Measurements from ENCODE around the gene ATOH8.

ATOH8 gene

GRCh38 chr2:85728883-85729824, 24.6 kb upstream of the ATOH8 start:
- Histone ChIP-seq H3K79me2 (ENCODE audit: control insufficient read depth, low read length) (no peaks in the 10 kb centered on the region), H3F3A (ENCODE audit: control insufficient read depth, insufficient read depth) (no peaks in the 10 kb centered on the region), H3K36me3 (ENCODE audit: control insufficient read depth, low read length) (no peaks in the 10 kb centered on the region), H3K4me3 (ENCODE audit: low read length) (no peak overlapping the region), H3K27ac (ENCODE audit: low read depth, low read length) (no peak overlapping the region), H4K20me1 (ENCODE audit: control insufficient read depth, insufficient read depth, low read depth, low read length) (no peaks in the 10 kb centered on the region), H3K4me2 (ENCODE audit: low read length) (no peak overlapping the region), H3K9me3 (ENCODE audit: control insufficient read depth, insufficient read depth, low read length) (no peaks in the 10 kb centered on the region), H3K9me2 (replicated peaks; ENCODE audit: control insufficient read depth, low read length) (no peaks in the 10 kb centered on the region), H3K27me3 (ENCODE audit: control insufficient read depth, low read length) (peaks cover 13% of the 10 kb centered on the region), H3K4me1 (ENCODE audit: control insufficient read depth, low read length) (no peaks in the 10 kb centered on the region)
- TF ChIP-seq EZH2phosphoT487 (IDR thresholded peaks at IDR 0.05; ENCODE audit: borderline replicate concordance, low read length) (no peak), CTCF (IDR thresholded peaks at IDR 0.05; ENCODE audit: low read depth, low read length, poor library complexity, severe bottlenecking) (peak; percentile 93)

- TF ChIP-seq EZH2phosphoT487 (IDR thresholded peaks at IDR 0.05; ENCODE audit: borderline replicate concordance, low read length): no peak
- TF ChIP-seq CTCF (IDR thresholded peaks at IDR 0.05; ENCODE audit: low read depth, low read length, poor library complexity, severe bottlenecking): no peak
- H3K4me3 ChIP-seq (ENCODE audit: low read length): no peak overlapping the region
These were observed 23.8 kb upstream of the ATOH8 start for GRCh38 chr2:85729825-85730510.

GRCh38 chr2:85730686-85731230, 23.0 kb upstream of the ATOH8 start:
- no peaks in the 10 kb centered on the region for H3K9me2 ChIP-seq (replicated peaks; ENCODE audit: control insufficient read depth, low read length)
- peaks cover 7% of the 10 kb centered on the region; the same call in 1 of the 2 replicates for H3K27me3 ChIP-seq (ENCODE audit: control insufficient read depth, low read length)
- no peaks in the 10 kb centered on the region for H3K36me3 ChIP-seq (ENCODE audit: control insufficient read depth, low read length)
- H3K9me3 ChIP-seq (ENCODE audit: control insufficient read depth, insufficient read depth, low read length): no peaks in the 10 kb centered on the region
- no peak overlapping the region for H3K27ac ChIP-seq (ENCODE audit: low read depth, low read length)
- no peaks in the 10 kb centered on the region for H3F3A ChIP-seq (ENCODE audit: control insufficient read depth, insufficient read depth)
- H3K4me1 ChIP-seq (ENCODE audit: control insufficient read depth, low read length): no peaks in the 10 kb centered on the region
- H3K79me2 ChIP-seq (ENCODE audit: control insufficient read depth, low read length): no peaks in the 10 kb centered on the region
- H4K20me1 ChIP-seq (ENCODE audit: control insufficient read depth, insufficient read depth, low read depth, low read length): no peaks in the 10 kb centered on the region
- TF ChIP-seq CTCF (IDR thresholded peaks at IDR 0.05; ENCODE audit: low read depth, low read length, poor library complexity, severe bottlenecking): no peak
- TF ChIP-seq EZH2phosphoT487 (IDR thresholded peaks at IDR 0.05; ENCODE audit: borderline replicate concordance, low read length): no peak
- H3K4me3 ChIP-seq (ENCODE audit: low read length): no peak overlapping the region
- no peak overlapping the region for H3K4me2 ChIP-seq (ENCODE audit: low read length)

More at GRCh38 chr2:85729825-85730510, 23.8 kb upstream of the ATOH8 start:
- no peak overlapping the region for H3K4me2 ChIP-seq (ENCODE audit: low read length)
- H3K27ac ChIP-seq (ENCODE audit: low read depth, low read length): no peak overlapping the region
- H3K9me2 ChIP-seq (replicated peaks; ENCODE audit: control insufficient read depth, low read length): no peaks in the 10 kb centered on the region
- no peaks in the 10 kb centered on the region for H3F3A ChIP-seq (ENCODE audit: control insufficient read depth, insufficient read depth)
- no peaks in the 10 kb centered on the region for H3K36me3 ChIP-seq (ENCODE audit: control insufficient read depth, low read length)
- peaks cover 7% of the 10 kb centered on the region; the same call in 1 of the 2 replicates for H3K27me3 ChIP-seq (ENCODE audit: control insufficient read depth, low read length)
- H3K9me3 ChIP-seq (ENCODE audit: control insufficient read depth, insufficient read depth, low read length): no peaks in the 10 kb centered on the region
- H4K20me1 ChIP-seq (ENCODE audit: control insufficient read depth, insufficient read depth, low read depth, low read length): no peaks in the 10 kb centered on the region
- H3K4me1 ChIP-seq (ENCODE audit: control insufficient read depth, low read length): no peaks in the 10 kb centered on the region
- H3K79me2 ChIP-seq (ENCODE audit: control insufficient read depth, low read length): no peaks in the 10 kb centered on the region

All from DOHH2 (cell line).